ENCODE measurements around the gene OR6M1.

OR6M1 gene

DNA sequence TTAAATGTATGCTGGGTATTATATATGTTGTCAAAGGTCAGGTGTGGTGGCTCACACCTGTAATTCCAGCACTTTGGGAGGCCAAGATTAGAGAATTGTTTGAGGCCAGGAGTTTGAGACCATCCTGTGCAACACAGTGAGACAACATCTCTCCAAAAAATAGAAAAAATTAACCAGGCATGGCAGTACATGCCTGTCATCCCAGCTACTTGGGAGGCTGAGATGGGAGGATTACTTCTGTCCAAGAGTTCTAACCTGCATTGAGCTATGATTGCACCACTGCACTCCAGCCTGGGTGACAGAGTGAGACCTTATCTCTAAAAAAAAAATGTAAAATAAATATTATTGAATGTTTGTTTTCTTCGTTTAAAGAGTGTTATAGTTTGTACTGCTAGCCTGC, 40.5 kb downstream of the OR6M1 start:
- no peak for DNase-seq (ENCODE audit: low spot score in 2 of 2)
- Histone ChIP-seq H3K4me3 (no peak overlapping the region), H3K36me3 (replicated peaks) (no peaks in the 10 kb centered on the region), H3K9me3 (no peaks in the 10 kb centered on the region; the same call in 1 of the 2 replicates), H3K27me3 (ENCODE audit: low read depth) (no peaks in the 10 kb centered on the region), H3K4me1 (no peaks in the 10 kb centered on the region)
- in situ Hi-C loops (cut with MboI; ENCODE audit: low sequenced_read_pairs) = no loop called here

DNA sequence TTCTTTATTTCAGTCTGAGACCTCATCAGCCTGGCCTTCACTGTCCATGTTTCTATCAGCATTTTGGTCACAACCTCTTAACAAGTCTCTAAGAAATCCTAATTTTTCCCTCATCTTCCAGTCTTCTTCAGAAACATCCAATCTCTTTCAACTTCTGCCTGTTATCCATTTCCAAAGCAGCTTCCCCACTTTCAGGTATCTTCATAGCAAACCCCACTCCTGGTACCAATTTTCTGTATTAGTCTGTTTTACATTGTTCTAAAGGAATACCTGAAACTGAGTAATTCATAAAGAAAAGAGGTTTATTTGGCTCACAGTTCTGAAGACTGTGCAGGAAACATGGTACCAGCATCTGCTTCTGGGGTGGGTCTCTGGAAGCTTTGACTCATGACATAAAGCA, 43.7 kb downstream of the OR6M1 start:
- Histone ChIP-seq H3K4me1 (no peaks in the 10 kb centered on the region), H3K36me3 (replicated peaks) (no peaks in the 10 kb centered on the region), H3K9me3 (no peaks in the 10 kb centered on the region; the same call in 1 of the 2 replicates), H3K4me3 (no peak overlapping the region), H3K27me3 (ENCODE audit: low read depth) (peaks cover 6% of the 10 kb centered on the region)
- in situ Hi-C loops (cut with MboI; ENCODE audit: low sequenced_read_pairs) = no loop called here
- DNase-seq (ENCODE audit: low spot score in 2 of 2) = no peak

DNA sequence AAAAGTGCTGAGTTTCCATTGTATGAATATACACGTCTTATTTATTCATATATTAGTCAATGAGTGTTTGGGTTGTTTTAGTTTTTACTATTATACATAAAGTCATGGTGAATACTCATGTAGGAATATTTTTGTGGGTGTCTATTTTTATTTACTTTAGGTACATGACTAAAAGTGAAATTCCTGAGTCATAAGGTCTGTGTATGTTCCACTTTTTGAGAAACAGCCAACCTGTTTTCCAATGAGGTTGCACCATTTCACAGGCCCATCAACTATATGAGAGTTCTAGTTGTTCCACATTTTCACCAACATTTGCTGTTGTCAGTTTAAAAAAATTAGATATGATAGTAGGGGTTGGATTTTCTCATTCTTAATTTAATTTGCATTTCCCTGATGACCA, 45.3 kb downstream of the OR6M1 start:
- Histone ChIP-seq H3K27me3 (ENCODE audit: low read depth) (peaks cover 10% of the 10 kb centered on the region), H3K4me1 (no peaks in the 10 kb centered on the region), H3K4me3 (no peak overlapping the region), H3K36me3 (replicated peaks) (no peaks in the 10 kb centered on the region), H3K9me3 (no peaks in the 10 kb centered on the region; the same call in 1 of the 2 replicates)
- DNase-seq (ENCODE audit: low spot score in 2 of 2) = no peak
- in situ Hi-C loops (cut with MboI; ENCODE audit: low sequenced_read_pairs) = no loop called here

DNA sequence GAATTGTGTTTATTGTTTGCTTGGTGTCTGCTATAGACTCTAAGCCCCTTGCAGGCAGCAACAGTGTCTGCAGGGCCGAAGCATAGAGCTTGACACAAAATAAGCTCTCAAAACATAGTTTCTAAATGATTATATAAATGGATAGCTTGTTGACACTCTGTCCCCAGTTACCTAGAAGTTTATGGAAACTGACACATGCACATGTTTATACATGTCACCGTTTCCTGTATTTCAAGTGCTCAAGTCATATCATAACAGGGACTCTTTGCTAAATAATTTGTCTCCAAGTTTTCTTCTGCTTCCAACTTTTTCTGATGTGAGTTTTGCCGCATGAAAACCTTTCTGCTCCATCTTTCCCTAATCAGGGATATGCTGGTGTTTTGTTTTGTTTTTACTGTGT, 48.2 kb downstream of the OR6M1 start:
- no peaks in the 10 kb centered on the region; the same call in 1 of the 2 replicates for H3K9me3 ChIP-seq
- no peaks in the 10 kb centered on the region for H3K36me3 ChIP-seq (replicated peaks)
- peaks cover 10% of the 10 kb centered on the region for H3K27me3 ChIP-seq (ENCODE audit: low read depth)
- in situ Hi-C loops (cut with MboI; ENCODE audit: low sequenced_read_pairs) = no loop called here
- no peak for DNase-seq (ENCODE audit: low spot score in 2 of 2)
- no peaks in the 10 kb centered on the region for H3K4me1 ChIP-seq
- no peak overlapping the region for H3K4me3 ChIP-seq

DNA sequence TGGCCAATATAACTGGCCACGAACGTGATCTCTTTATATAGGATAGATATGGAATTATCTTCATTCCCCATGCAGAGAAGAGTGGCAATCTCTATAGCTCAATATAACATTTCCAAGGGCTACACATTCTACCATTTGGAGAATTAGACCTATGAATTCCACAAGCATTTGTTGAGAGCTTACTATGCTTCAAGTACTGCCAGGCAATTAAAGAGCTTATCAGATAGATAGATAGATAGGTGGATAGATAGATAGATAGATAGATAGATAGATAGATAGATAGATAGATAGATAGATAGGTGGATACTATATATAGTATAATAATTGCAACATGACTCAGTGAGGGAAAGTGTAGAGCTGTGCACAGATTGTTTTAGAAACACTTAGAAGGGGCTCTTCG, 50.3 kb downstream of the OR6M1 start:
- Histone ChIP-seq H3K36me3 (replicated peaks) (no peaks in the 10 kb centered on the region), H3K27me3 (ENCODE audit: low read depth) (peaks cover 10% of the 10 kb centered on the region), H3K4me1 (no peaks in the 10 kb centered on the region), H3K4me3 (no peak overlapping the region), H3K9me3 (no peaks in the 10 kb centered on the region)
- DNase-seq (ENCODE audit: low spot score in 2 of 2) = no peak
- in situ Hi-C loops (cut with MboI; ENCODE audit: low sequenced_read_pairs) = no loop called here

Measured in HAP-1 (cell line).